SIG-M5 treated with dmso at 0.1 percent for 504 hours (cell line): ENCODE measurements around the gene C21orf58.

ENCODE experiments used
- DNase-seq: peaks from one replicate; lab custom pipeline; 2025; ENCODE audit not compliant: unreplicated experiment; lab: John Stamatoyannopoulos, UW

C21orf58 gene

DNA sequence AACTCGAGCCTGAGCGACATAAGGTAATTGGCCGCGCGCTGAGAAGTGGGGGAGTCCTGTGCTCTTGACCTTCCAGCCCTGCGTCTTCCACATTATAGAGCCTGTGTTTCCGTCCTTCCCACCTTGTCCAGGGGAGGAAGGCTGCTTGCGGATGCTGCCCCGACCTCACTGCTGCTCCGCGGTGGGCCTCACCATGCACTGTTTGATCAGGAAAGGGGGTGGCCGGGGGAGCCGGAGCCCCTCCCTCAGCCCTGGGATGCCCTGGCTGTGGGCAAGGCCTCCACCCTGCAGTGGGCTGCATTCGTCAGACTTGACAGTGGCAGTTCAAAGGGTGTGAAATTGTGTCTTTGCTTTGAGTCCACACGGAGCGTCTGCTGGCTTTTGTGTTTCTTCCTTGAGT lies 30.4 kb upstream of the C21orf58 start:
- no peak for DNase-seq

DNA sequence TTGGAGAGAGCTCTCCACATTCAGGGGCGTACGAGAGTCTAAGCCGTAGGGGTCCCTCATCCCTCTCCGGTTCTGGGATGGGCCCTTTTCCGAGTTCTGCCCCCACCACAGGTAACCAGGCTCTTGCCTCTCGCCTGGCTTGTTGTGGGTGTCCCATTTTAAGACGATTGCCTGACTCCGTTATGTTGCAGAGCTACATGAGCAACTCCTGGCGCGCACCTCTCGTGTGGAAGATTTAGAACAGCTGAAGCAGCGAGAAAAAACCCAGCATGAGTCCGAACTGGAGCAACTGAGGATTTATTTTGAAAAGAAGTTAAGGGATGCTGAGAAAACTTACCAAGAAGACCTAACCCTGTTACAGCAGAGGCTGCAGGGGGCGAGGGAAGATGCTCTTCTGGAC lies 29.2 kb upstream of the C21orf58 start:
- DNase-seq: no peak

DNA sequence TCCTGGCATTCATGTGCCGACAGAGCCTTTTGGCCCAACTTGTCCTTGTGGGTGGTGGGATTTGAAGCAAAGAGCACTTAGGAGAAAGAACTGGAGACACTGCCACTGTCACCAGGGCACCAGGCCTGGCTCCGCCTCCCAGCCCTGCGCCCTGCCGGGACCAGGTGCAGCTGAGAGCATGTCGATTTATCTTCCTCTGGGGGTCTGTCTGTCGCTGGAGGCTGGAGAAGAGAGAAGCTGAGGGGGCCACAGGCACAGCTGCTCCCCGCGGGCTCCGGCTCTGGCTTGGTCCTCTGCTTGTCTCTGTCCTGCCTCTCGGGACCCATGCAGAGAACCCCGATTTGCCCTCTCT lies 28.5 kb upstream of the C21orf58 start:
- DNase-seq: no peak

DNA sequence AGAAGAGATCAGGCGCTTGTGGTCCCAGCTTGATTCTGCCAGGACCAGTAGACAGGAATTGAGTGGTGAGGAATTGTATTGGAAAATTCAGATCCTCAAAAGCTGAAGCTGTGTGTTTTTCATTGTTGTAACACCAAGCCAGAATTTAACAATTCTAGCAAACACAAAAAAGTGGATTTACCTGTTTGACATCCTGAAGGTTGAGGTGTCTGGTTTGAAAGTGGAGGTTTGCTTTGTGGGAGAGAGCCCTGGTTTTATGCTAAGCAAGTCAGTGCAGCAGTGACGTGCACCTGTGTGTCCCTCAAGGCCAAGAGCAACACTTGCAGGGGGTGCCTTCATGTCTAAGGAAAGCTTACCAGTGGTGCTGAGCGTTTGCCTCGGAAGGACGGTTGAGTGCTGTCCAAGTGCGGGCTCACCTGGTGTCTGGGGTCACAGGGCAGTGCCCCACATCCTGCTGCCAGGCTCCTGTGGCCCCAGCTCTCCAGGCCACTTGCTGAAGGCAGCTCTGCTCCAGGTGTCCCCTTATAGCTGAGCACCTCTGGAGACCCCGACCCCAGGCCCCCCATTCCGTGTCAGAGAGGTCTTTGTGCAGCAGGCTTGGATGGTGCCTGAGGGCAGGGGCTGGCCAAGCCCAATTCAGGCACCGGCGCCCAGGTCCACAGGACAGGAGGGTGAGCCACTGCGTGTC lies 27.9 kb upstream of the C21orf58 start:
- no peak for DNase-seq

DNA sequence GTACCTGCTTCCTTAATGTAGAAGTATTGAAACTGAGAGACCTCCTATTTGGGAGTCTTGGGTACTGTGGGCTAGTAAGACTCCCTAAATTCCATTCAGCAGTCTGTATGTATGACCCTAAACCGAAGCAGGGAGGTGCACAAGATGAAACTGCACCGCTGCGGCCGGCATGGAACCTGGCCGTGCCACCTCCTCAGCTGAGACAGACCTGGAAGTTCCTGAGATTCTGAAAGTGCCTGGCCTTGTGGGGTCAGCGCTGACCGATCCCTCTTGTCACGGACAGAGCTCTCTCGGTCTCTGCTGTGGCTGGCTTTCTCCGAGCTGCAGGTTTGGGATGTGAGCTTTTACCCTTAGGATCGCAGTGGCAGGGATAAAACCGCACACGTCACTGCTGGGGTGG lies 27.3 kb upstream of the C21orf58 start:
- DNase-seq: no peak

DNA sequence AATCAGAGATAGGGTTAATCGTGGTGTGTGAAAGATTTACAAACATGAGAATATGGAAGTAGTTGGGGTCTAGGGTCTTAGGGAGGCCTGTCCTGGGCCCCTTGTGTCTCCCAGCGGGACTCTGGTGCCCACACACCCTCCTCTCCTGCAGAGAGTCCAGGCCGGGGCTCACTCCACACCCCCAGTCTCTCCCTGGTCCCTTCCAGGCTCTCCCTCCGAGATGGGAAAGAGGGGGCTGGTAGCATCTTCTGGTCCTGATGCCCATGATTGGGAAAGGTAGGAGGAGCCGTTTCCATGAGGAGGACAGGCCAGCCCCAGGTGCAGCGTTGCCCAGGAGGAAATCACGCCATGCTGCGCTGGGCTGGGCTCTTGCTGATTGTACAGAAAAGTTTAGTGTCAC lies 26.9 kb upstream of the C21orf58 start:
- DNase-seq: no peak

DNA sequence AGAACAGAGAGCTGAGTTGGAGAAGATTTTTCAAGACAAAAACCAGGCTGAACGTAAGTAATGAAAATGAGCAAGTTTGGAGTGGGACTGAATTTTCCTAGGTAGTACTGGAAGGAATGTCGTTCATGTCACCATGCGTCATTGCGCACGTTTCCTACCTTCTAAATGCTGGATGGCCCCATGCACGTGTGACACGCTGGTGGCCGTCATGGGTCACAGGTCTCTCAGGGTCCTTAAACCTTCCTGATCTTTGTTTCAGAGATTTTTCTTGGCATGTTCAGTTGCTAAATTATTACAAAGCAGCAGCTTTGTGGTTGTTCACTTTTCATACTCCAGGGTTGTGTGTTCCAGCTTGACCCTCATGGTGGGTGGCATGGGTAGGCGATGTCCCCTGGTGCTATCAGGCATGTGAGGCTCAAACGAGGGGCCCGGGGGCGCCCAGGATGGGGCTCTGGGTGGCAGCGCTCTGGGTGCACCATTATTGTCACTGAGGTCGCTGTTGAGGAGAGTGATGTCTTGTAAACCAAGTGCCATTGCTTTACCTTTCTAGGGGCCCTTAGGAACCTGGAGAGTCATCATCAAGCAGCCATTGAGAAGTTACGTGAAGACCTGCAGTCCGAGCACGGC lies 25.6 kb upstream of the C21orf58 start:
- no peak for DNase-seq

DNA sequence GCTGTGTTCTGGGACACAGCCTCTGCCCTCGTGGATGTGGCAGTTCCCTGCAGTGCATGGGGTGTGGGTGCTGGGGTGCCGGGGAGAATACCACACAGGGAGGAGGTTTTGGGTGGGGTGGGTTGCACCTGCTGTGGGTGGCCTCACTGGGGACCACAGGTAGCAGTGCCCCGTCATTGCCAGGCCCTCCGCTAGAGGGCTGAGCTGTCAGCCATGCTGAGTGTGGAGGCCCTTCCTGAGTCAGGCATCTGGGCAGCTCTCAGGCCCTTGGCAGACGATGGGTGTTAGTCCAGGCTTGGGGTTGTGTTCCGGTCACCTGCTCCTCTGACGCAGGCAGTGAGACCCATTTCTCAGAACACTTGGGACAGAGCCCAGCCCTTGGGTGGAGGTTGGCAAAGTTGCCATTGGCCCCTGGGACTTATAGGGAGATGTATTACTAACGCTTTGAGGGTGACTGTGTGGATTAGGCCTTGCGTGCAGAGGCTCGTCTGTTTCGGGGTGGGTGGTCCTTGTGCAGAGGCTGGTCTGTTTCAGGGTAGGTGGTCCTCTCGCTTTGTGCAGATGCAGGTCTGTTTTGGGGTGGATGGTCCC lies 24.2 kb upstream of the C21orf58 start:
- no peak for DNase-seq

DNA sequence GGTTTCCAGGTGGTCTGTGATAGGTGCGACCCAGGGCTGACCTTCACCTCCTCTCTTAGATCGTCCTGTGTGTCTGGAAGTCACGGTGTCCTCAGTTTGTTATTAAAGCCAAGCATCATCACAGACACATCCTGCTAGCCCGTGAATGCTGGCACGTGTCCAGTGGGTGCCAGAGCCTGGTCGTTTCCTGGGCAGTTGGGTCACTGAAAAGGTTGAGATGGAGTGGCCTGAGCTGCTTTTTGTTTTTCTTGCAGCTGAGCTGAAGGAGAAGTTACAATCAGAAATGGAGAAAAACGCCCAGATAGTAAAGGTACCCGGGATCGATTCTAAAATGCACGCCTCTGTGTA lies 23.5 kb upstream of the C21orf58 start:
- DNase-seq: no peak

DNA sequence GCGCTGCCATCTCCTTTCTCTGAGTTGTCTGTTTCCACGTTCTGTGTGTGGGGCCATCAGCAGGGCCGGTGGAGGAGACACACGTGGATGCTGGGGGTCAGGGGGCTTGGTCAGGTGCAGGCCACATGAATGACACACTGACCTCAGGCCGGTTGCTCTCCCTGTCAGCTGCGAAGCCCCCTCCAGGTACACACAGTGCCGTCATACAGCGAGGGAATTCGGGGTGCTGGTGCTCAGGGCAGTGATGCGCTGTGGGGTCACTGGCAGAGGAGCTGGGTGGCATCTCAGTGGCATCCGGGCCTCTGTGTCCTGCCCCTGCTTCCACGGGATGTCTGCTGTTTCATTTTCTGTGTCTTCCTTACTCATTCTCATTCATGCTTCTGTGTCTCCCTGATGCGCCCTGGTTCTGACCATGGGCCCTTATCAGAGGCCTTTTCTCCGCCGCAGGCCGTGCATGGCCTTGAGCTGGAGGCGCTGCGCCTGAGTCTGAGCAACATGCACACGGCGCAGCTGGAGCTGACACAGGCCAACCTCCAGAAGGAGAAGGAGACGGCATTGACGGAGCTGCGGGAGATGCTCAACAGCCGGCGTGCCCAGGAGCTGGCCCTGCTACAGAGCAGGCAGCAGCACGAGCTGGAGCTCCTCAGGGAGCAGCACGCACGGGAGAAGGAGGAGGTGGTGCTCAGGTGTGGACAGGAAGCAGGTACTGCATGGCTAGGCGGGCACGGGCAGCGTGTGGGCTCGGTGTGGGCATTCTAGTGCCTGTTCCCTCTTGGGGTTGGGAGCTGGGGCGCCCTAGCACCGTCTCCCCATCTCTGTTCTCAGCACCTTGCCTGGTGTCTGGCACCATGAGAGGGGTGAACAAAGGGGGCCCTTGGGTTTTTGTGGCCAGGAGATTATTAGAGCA lies 22.9 kb upstream of the C21orf58 start:
- no peak for DNase-seq

DNA sequence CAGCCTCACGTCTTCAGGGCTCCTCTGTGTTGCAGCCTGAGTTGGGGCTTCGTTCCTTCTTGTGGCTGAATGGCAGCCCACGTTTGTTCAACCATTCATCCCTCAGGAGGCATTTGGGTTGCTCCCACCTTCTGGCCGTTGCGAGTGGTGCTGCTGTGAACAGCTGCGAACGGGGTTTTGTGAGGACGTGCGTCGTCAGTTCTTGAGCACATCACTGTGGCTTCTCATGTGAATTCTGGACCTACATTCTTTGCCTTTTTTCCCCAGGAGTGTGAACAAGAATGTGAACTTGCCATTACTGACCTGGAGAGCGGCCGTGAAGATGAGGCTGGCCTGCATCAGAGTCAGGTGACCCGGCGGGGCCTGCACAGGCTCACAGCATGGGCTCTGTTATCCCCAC lies 22.2 kb upstream of the C21orf58 start:
- DNase-seq: no peak

DNA sequence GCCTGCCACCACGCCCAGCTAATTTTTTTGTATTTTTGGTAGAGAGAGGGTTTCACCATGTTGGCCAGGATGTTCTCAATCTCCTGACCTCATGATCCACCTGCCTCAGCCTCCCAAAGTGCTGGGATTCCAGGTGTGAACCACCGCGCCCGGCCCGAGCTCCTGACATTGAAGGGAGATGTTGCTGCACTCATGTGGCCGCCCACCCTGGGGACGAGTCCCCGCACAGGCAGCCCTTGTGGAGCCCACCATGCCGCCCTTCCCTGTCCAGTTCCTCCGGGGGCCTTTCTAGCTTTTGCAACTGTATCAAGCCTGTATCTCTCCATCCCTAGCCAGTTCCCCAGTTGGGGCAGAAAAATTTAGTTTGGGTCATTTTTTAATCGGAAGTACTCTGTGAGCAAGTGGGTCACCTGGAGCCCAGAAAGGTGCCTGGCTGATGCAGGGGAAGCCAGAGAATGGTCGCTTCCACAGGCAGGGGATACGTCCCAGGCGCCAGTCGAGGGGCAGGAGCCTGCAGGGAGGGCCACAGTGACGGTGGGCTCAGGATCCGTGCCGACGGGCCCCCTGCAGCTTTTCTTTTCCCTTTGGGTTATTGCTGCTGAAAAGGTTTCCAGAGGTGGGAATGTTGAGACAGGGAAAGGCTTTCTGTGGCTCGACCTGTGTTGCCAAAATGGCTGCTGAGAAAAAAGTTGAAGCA lies 20.7 kb upstream of the C21orf58 start:
- no peak for DNase-seq

DNA sequence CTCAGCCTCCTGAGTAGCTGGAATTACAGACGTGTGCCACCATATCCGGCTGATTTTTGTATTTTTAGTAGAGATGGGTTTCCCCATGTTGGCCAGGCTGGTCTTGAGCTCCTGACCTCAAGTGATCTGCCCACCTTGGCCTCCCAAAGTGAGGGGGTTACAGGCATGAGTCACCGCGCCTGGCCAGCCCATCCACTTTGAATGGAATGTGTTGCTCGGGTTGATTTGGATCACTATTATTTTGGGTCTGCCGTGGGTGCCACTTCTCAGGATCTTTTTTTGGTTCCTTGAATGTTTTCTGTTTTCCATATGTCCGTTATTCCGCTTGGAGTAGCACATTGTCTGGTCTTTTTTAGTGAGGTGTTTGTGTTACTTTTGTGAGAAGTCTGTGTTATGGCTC lies 17.3 kb upstream of the C21orf58 start:
- DNase-seq: no peak

DNA sequence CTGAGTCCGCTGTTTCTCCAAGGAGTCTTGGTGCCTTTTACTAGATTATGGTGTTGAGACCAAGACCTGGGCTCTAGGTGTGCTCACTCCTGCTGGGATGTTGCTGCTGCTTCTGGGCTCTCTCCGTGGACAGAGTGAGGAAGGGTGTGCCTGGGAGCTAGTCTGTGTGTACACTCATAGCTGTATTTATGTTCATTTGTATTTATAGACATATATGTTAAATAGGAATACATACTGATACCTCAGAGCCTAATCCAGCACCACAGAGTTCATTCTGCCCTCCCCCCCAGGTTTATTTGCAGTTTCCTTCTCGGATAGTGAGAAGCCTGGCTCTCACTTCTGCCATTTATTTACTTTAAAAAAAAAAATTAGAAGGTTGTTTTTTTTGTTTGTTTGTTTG lies 12.9 kb upstream of the C21orf58 start:
- DNase-seq: no peak

DNA sequence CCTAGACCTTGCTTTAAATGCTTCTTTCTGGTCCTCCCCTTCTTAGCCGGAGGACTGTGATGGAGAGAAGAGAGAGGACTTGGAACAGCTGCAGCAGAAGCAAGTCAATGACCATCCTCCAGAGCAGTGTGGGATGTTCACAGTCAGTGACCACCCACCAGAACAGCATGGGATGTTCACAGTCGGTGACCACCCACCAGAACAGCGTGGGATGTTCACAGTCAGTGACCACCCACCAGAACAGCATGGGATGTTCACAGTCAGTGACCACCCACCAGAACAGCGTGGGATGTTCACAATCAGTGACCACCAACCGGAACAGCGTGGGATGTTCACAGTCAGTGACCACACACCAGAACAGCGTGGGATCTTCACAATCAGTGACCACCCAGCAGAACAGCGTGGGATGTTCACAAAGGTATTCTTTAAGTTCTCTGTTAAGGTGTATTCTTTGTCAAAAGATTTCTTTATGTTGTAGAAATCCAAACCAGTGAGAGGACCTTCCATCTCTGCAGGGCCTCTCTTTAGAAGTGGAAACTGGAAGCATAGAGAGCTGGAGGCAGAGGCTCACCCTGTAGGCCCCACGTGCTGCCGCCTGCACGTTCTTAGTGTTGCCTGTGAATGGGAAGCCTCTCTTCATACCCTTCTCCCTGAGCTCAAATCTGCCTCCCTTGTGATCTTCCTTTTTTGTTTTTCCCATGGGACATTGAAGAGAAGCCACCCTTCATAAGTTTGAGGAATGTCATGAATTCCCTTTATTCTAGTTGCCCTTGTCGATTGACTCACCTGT lies 10.9 kb upstream of the C21orf58 start:
- DNase-seq: no peak

DNA sequence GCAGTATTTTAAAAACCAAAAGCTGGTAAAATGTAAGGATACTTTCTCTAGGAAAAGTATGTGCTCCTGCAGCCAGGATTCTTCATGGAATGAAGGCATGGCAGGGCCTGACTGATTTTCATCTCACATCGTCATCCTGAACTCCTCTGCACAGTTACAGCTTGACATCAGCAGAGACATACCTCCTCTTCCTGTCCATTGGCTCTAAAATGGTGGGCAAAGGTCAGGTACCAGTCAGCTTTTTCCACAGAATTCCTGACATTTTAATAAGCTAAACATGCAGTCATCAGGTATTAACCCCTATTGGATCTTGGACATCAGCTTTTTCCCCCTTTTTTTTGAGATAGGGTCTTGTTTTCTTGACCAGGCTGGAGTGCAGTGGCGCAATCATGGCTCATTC lies 6.1 kb upstream of the C21orf58 start:
- no peak for DNase-seq

DNA sequence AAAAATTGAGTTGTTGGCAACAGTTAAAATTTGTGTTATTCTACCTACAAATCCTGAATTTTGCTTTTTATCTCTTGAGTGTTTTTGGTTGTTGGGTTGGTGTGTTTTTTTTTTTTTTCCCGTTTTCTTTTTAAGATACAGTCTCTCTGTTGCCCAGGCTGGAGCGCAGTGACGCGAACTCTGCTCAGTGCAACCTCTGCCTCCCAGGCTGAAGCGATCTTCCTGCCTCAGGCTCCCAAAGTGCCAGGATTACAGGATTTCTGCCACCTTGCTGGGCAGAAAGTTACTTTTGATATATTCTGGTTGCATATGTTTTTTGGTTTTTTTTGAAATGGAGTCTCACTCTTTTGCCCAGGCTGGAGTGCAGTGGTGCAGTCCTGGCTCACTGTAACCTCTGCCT lies 4.5 kb upstream of the C21orf58 start:
- DNase-seq: no peak

DNA sequence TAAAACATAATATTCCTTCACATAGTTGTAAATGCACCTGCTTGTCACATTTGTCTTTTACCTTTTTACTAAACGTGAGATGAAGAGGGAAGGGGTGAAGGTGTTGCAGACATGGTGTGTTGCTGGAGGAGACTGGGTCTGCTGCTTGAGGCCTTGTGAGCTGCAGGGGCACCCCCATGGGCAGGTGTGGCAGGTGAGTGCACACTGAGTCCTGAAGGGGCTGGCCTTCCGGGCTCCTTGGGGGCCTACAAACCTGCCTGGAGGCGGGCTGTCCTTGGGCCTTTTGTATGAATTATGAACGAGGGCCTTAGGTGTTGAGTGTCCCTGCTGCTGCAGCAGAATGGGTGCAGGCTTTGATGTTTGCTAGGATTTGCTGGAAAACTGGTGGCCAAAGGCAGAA lies 4.0 kb upstream of the C21orf58 start:
- no peak for DNase-seq

DNA sequence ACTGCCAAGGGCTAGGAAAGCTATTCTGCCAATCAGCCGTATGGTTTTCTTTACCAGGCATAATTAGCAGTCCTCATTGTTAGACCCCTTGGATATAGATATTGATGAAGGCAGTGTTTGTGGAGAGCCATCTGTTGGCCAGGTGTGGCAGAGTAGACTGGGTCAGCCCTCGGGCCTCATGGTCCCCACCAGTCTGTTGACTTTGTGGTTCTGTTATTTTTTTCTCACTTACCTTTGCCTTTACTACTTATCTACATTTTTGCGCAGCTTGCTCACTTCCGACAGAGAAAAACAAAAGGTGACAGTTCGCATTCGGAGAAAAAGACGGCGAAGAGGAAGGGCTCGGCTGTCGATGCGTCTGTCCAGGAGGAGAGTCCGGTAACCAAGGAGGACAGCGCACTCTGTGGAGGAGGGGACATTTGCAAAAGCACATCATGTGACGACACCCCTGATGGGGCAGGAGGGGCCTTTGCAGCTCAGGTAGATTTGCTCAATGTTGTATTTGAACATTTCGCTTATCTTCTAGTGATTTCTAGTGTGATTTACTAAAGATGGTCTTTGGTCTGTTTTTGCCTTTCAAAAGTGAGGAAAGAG lies 2.5 kb upstream of the C21orf58 start:
- DNase-seq: no peak
